SK-N-SH (cell line): ENCODE measurements around the gene EPHX1. TPM values are rescaled to one million over a fixed set of nuclear protein-coding genes. Genes with fewer than 3 reads are reported as not detected.
"Not testable (repeated sequence)": the region's sequence is repeated elsewhere in the genome, so short reads cannot be mapped to it uniquely, and the experiment has no call there.

ENCODE experiments used
- CTCF ChIA-PET: fragments of 300-600, 350-600 bp; formaldehyde crosslinking; extraction: SDS; loops from one replicate; lab custom pipeline; 2021; lab: Yijun Ruan, JAX
- POLR2A ChIA-PET: fragments of 350-600 bp; sonication (Branson Sonifier 250); formaldehyde crosslinking; extraction: SDS; loops from one replicate; lab custom pipeline; 2020; ENCODE audit warnings: antibody characterized with exemption, inconsistent platforms; lab: Yijun Ruan, JAX
- DNase-seq: peaks from one replicate; pipeline ENCODE4 v3.0.0; 2012
- H2AFZ ChIP-seq: fragments of 200-600 bp; sonication (generic); 2 replicates; pipeline ENCODE4 v1.8.1; 2016; ENCODE audit warnings: antibody characterized with exemption, mild to moderate bottlenecking, low read depth
- H3F3A ChIP-seq: fragments of 200-600 bp; sonication (generic); replicated peaks from 2 replicates; pipeline ENCODE3; 2016; ENCODE audit warnings: antibody characterized with exemption, mild to moderate bottlenecking; ENCODE audit not compliant: insufficient read depth
- H3K27ac ChIP-seq, 2 experiments: fragments of 200-500 bp in 1 of 2; fragments of 200-600 bp in 1 of 2; sonication (Bioruptor generic) in 1 of 2; sonication (generic), shearing (Covaris generic) in 1 of 2; 2 replicates each; pipeline versions ENCODE4 v1.5.1 to v1.6.1; 2014 to 2016; ENCODE audit warnings: low read depth in 2 of 2, inconsistent platforms in 1 of 2, low read length in 1 of 2, mild to moderate bottlenecking in 1 of 2, mixed read lengths in 1 of 2
- H3K27me3 ChIP-seq: fragments of 200-600 bp; sonication (generic), shearing (Covaris generic); 2 replicates; pipeline ENCODE4 v1.6.1; 2016; ENCODE audit warnings: mixed run types; ENCODE audit not compliant: insufficient read depth
- H3K36me3 ChIP-seq, 2 experiments: fragments of 200-500 bp in 1 of 2; fragments of 200-600 bp in 1 of 2; sonication (Bioruptor generic) in 1 of 2; sonication (generic) in 1 of 2; replicated peaks in 1 of 2; 2 replicates each; pipeline versions ENCODE3 to v1.5.1; 2014 to 2016; ENCODE audit warnings: low read length in 1 of 2, mild to moderate bottlenecking in 1 of 2; ENCODE audit not compliant: insufficient read depth in 2 of 2, control insufficient read depth in 1 of 2
- H3K4me1 ChIP-seq, 2 experiments: fragments of 200-500 bp in 1 of 2; fragments of 200-600 bp in 1 of 2; sonication (Bioruptor generic) in 1 of 2; sonication (generic), shearing (Covaris generic) in 1 of 2; 2 replicates each; pipeline versions ENCODE4 v1.5.1 to v1.6.1; 2014 to 2016; ENCODE audit warnings: low read depth in 1 of 2, low read length in 1 of 2, mixed run types in 1 of 2; ENCODE audit not compliant: insufficient read depth in 2 of 2, control insufficient read depth in 1 of 2
- H3K4me2 ChIP-seq: fragments of 200-600 bp; sonication (generic), shearing (Covaris generic); 2 replicates; pipeline ENCODE4 v1.6.1; 2017; ENCODE audit warnings: mixed run types
- H3K4me3 ChIP-seq, 2 experiments: fragments of 200-500 bp in 1 of 2; fragments of 200-600 bp in 1 of 2; sonication (Bioruptor generic) in 1 of 2; sonication (generic), shearing (Covaris generic) in 1 of 2; 2 replicates each; pipeline versions ENCODE4 v1.5.1 to v1.8.1; 2014 to 2016; ENCODE audit warnings: low read depth in 2 of 2, inconsistent platforms in 1 of 2, low read length in 1 of 2, mild to moderate bottlenecking in 1 of 2, mixed read lengths in 1 of 2, moderate library complexity in 1 of 2
- H3K79me2 ChIP-seq: fragments of 200-600 bp; sonication (generic); 2 replicates; pipeline ENCODE4 v1.8.1; 2017; ENCODE audit warnings: mild to moderate bottlenecking; ENCODE audit not compliant: insufficient read depth
- H3K9ac ChIP-seq: fragments of 200-600 bp; sonication (generic); 2 replicates; pipeline ENCODE4 v1.6.1; 2017; ENCODE audit warnings: mixed run types
- H3K9me2 ChIP-seq: fragments of 200-600 bp; sonication (generic); 2 replicates; pipeline ENCODE4 v1.6.1; 2017; ENCODE audit warnings: mixed run types
- H3K9me3 ChIP-seq: fragments of 200-600 bp; sonication (generic); 2 replicates; pipeline ENCODE4 v1.6.1; 2017; ENCODE audit warnings: mixed run types, mild to moderate bottlenecking, moderate library complexity
- H4K20me1 ChIP-seq: fragments of 200-600 bp; sonication (generic); 2 replicates; pipeline ENCODE4 v1.6.1; 2017; ENCODE audit warnings: mild to moderate bottlenecking, mixed run types; ENCODE audit not compliant: insufficient read depth
- SMC3 ChIP-seq: IDR thresholded peaks from 2 replicates; pipeline ENCODE4 v1.6.1; 2012; ENCODE audit warnings: low read depth, low read length, improper control_type of control experiment
- TCF12 ChIP-seq: IDR thresholded peaks from 2 replicates; pipeline ENCODE4 v1.4.0; 2012
- WGBS: methylation state at CpG from one replicate; pipeline ENCODE4 v1.1.6; 2017; ENCODE audit warnings: low lambda C conversion rate; 5-methylcytosine and 5-hydroxymethylcytosine counted together
- polyA plus RNA-seq, 3 experiments: library from polyadenylated mRNA; depleted of rRNA; stranded (reverse); fragments of >200 nt; gene quantifications; 2 replicates each; pipeline ENCODE4 v1.2.3, GENCODE V29; 2012
- TF ChIP-seq, protein P1 (sequence below): fragments of 150-350 bp; IDR thresholded peaks from 2 replicates; pipeline ENCODE4 v1.6.1; 2017; ENCODE audit warnings: antibody characterized with exemption, low read length, low read depth, borderline replicate concordance

The EPHX1 gene
- polyA plus RNA-seq, 1 of the 3 experiments (the other 2 are of a cell fraction) = 45.7 TPM

DNA sequence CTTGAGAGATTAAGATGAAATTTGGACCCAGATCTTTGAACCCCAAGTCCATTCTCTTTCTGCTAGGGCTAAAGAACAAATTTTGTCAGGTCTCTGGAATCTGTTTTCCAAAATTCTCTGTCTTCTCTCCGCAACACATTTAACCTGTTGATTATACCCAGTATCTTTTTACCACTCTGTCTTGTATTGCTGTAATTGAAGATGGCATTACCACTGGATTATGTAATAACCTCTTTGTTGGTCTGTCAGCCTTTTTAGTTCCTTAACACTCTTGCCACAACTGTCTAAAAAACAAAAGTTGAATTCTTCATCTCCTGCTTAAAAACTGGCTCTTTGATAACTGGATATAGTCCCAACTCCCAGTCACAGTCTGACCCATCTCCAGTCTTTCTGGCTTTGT lies 29.3 kb upstream of the EPHX1 start:
- peak overlapping the region in 1 of 2 experiments; percentile 36; a peak in 1 of 4 replicates for H3K27ac ChIP-seq
- peaks cover 79% of the 10 kb centered on the region for H3K79me2 ChIP-seq
- H3K9me3 ChIP-seq = no peaks in the 10 kb centered on the region
- H3K4me1 ChIP-seq = peaks cover 11 to 19% of the 10 kb centered on the region in 2 experiments; a peak in 3 of 4 replicates
- H3K27me3 ChIP-seq = no peaks in the 10 kb centered on the region
- no peak overlapping the region for H3K9ac ChIP-seq
- CTCF ChIA-PET = interaction anchor here (1.1 to 2.1 kb wide), 4 partner anchors 9 to 306 kb away, joined by 3 to 10 read pairs (median 5); no protein-coding TSS in a partner anchor
- WGBS = 97% methylated on average over 1 of the region's 1 CpG
- peaks cover 31% of the 10 kb centered on the region for H3F3A ChIP-seq
- no peak overlapping the region for H2AFZ ChIP-seq
- no peak overlapping the region for H3K4me3 ChIP-seq
- H3K9me2 ChIP-seq = no peaks in the 10 kb centered on the region
- POLR2A ChIA-PET = no interaction called here
- peak; percentile 33; the same call in 1 of the 2 replicates for TF ChIP-seq TCF12
- TF ChIP-seq, protein P1, sequence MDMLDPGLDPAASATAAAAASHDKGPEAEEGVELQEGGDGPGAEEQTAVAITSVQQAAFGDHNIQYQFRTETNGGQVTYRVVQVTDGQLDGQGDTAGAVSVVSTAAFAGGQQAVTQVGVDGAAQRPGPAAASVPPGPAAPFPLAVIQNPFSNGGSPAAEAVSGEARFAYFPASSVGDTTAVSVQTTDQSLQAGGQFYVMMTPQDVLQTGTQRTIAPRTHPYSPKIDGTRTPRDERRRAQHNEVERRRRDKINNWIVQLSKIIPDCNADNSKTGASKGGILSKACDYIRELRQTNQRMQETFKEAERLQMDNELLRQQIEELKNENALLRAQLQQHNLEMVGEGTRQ = no peak
- H4K20me1 ChIP-seq = peaks cover 49% of the 10 kb centered on the region
- DNase-seq = no peak
- peak overlapping the region; percentile 82; the same call in 1 of the 2 replicates for H3K4me2 ChIP-seq
- peaks cover 12 to 37% of the 10 kb centered on the region in 2 experiments for H3K36me3 ChIP-seq

DNA sequence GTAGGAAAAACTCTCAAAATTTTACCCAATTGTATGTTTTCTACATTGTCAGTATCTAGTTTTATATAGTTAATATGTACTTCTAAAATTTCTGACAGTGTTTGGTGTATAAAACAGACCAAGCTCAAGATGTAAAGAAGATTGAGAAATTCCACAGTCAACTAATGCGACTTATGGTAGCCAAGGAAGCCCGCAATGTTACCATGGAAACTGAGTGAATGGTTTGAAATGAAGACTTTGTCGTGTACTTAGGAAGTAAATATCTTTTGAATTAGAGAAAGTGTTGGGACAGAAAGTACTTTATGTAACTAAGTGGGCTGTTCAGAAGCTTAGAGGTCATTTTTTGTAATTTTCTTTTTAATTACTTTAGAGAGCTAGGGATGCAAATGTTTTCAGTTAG lies 20.8 kb upstream of the EPHX1 start:
- peaks cover 55 to 85% of the 10 kb centered on the region in 2 experiments for H3K36me3 ChIP-seq

DNA sequence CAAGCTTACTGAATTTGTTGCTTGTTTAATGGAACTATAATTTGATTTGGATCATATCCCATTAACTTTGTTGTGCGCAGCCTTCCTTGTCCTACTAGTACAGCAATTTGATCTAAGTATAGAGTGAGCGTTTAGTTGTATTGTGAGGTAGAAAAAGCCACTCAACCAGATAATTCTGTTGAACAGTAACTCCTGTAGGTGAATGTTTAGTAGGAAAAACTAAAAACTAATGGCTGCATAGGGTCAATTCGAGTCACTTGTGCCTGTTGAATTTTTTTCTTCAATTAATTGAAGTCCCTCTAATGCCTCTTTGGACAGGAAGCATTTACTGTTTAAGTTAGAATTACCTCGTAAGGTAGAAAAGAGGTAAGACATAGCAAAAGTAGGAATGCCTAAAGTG lies 15.0 kb upstream of the EPHX1 start:
- Histone ChIP-seq H3K36me3 (peaks cover 35 to 63% of the 10 kb centered on the region in 2 experiments), H3K9me3 (0 out of 2 replicates have a peak, but pooled peaks cover 5% of the 10 kb centered on the region), H3K9ac (no peak overlapping the region), H4K20me1 (no peaks in the 10 kb centered on the region), H3K4me1 (no peaks in the 10 kb centered on the region), H3K79me2 (peaks cover 20% of the 10 kb centered on the region; the same call in 1 of the 2 replicates), H3F3A (peaks cover 4% of the 10 kb centered on the region), H3K4me3 (no peak overlapping the region), H3K27me3 (no peaks in the 10 kb centered on the region), H2AFZ (no peak overlapping the region), H3K27ac (no peak overlapping the region), H3K9me2 (no peaks in the 10 kb centered on the region), H3K4me2 (no peak overlapping the region)
- ChIA-PET POLR2A (no interaction called here), CTCF (no interaction called here)
- no peak for DNase-seq
- WGBS = 96% methylated on average over 4 of the region's 4 CpGs
- no peak for TF ChIP-seq SMC3

More for the DNA sequence above, 20.8 kb upstream of the EPHX1 start:
- H3K4me1 ChIP-seq, H3F3A ChIP-seq, DNase-seq, H3K4me3 ChIP-seq, H3K4me2 ChIP-seq, H3K27me3 ChIP-seq, POLR2A ChIA-PET, H2AFZ ChIP-seq, H4K20me1 ChIP-seq, H3K9me3 ChIP-seq, H3K9ac ChIP-seq, H3K27ac ChIP-seq, H3K9me2 ChIP-seq: not testable (repeated sequence)
- H3K79me2 ChIP-seq = peaks cover 76% of the 10 kb centered on the region
- 76% methylated on average over 3 of the region's 3 CpGs for WGBS
- CTCF ChIA-PET = interaction anchor here (1.4 kb wide), 1 partner anchor 19 kb away, joined by 5 read pairs; no protein-coding TSS in a partner anchor

DNA sequence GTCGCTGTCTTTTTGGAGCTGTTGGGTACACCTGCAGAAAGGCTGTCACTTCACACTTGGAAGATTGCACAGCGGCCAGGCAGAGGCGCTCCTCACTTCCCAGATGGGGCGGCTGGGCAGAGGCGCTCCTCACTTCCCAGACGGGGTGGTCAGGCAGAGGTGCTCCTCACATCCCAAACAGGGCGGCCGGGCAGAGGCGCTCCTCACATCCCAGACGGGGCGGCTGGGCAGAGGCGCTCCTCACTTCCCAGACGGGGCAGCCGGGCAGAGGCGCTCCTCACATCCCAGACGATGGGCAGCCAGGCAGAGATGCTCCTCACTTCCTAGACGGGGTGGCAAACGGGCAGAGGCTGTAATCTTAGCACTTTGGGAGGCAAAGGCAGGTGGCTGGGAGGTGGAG lies 13.8 kb upstream of the EPHX1 start:
- peaks cover 11% of the 10 kb centered on the region; the same call in 1 of the 2 replicates for H3K79me2 ChIP-seq
- H3K9ac ChIP-seq, H3K4me3 ChIP-seq, H3K9me3 ChIP-seq, H4K20me1 ChIP-seq, POLR2A ChIA-PET, H3K4me2 ChIP-seq, CTCF ChIA-PET, H3K27me3 ChIP-seq, H2AFZ ChIP-seq, H3F3A ChIP-seq, DNase-seq, H3K4me1 ChIP-seq, H3K27ac ChIP-seq, H3K9me2 ChIP-seq: not testable (repeated sequence)
- WGBS = 95% methylated on average over 18 of the region's 18 CpGs
- peaks cover 26 to 54% of the 10 kb centered on the region in 2 experiments for H3K36me3 ChIP-seq

DNA sequence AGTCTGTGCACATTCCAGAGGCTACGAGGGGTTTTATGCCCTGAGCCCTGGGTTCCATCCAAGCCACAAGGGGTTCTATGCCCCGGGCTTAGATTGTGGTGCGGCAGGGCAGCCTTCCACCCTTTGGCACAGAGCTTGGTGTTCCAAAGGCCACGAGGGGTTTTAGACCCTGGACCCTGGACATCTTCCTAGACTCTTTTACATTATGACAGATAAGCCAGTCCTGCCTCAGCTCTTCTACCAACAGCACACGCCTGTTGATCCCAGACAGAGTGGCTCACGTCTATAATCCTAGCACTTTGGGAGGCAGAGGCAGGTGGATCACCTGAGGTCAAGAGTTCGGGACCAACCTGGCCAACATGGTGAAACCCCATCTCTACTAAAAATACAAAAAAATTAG lies 8.8 kb upstream of the EPHX1 start:
- H3K4me2 ChIP-seq, POLR2A ChIA-PET, H3K27ac ChIP-seq, H3K9me3 ChIP-seq, H2AFZ ChIP-seq, H3K9me2 ChIP-seq, DNase-seq, H3K27me3 ChIP-seq, H3K4me1 ChIP-seq, H4K20me1 ChIP-seq, H3F3A ChIP-seq, H3K79me2 ChIP-seq, H3K9ac ChIP-seq, H3K4me3 ChIP-seq: not testable (repeated sequence)
- H3K36me3 ChIP-seq = peaks cover 0 to 18% of the 10 kb centered on the region in 2 experiments
- whole genome bisulfite sequencing = 95% methylated on average over 4 of the region's 7 CpGs
- CTCF ChIA-PET = interaction anchor here (1.3 to 3.9 kb wide), 2 partner anchors 24 to 327 kb away, joined by 5 to 9 read pairs; partner anchors contain the start of gene SRP9
